MCF 10A (cell line): ENCODE results near the gene MPRIP. TPM values are rescaled to one million over a fixed set of nuclear protein-coding genes. Genes with fewer than 3 reads are reported as not detected.
A peak's percentile ranks its signal among the peaks of the same experiment; 100 is the strongest.

Experiments used
- BruUV-seq: library from RNA; stranded (reverse); fragments of 400-500 nt; replicated peaks from 2 replicates; lab custom pipeline; 2021; lab: Mats Ljungman, UMichigan
- CTCF ChIA-PET: fragments of 300-600 bp; sonication (Branson Sonifier 250); formaldehyde crosslinking; extraction: SDS; loops from one replicate; lab custom pipeline; 2021; ENCODE audit warnings: antibody characterized with exemption, inconsistent platforms; lab: Yijun Ruan, JAX
- POLR2A ChIA-PET: fragments of 300-600, 350-650 bp; sonication (Branson Sonifier 250); formaldehyde crosslinking; extraction: SDS; loops from one replicate; lab custom pipeline; 2020; ENCODE audit warnings: antibody characterized with exemption, inconsistent platforms; lab: Yijun Ruan, JAX
- DNase-seq: peaks from one replicate; pipeline ENCODE4 v3.0.0-alpha.2; 2018; ENCODE audit not compliant: unreplicated experiment
- H3K27ac Mint-ChIP-seq: one replicate; pipeline ENCODE4 v1.8.0; 2022; ENCODE audit warnings: mild to moderate bottlenecking, low read depth, mixed read lengths; ENCODE audit not compliant: unreplicated experiment
- H3K27me3 Mint-ChIP-seq: one replicate; pipeline ENCODE4 v1.8.0; 2022; ENCODE audit warnings: mixed read lengths; ENCODE audit not compliant: insufficient read depth, unreplicated experiment
- H3K36me3 Mint-ChIP-seq: one replicate; pipeline ENCODE4 v1.8.0; 2022; ENCODE audit warnings: mild to moderate bottlenecking, moderate library complexity, mixed read lengths; ENCODE audit not compliant: insufficient read depth, unreplicated experiment
- H3K4me1 Mint-ChIP-seq: one replicate; pipeline ENCODE4 v1.8.0; 2022; ENCODE audit warnings: mixed read lengths; ENCODE audit not compliant: insufficient read depth, unreplicated experiment
- H3K4me3 Mint-ChIP-seq: one replicate; pipeline ENCODE4 v1.8.0; 2022; ENCODE audit warnings: mild to moderate bottlenecking, moderate library complexity, mixed read lengths; ENCODE audit not compliant: unreplicated experiment
- H3K9me3 Mint-ChIP-seq: one replicate; pipeline ENCODE4 v1.8.0; 2022; ENCODE audit warnings: mixed read lengths; ENCODE audit not compliant: unreplicated experiment
- CTCF ChIP-seq: fragments of 200-600 bp; IDR thresholded peaks from one replicate; pipeline ENCODE4 v1.8.0; 2022; ENCODE audit warnings: antibody characterized with exemption, mild to moderate bottlenecking; ENCODE audit not compliant: unreplicated experiment
- intact Hi-C: fragments of 100-400 bp; cut with micrococcal nuclease; formaldehyde crosslinking; loops from 2 replicates; pipeline ENCODE4 v1.14.1; 2022
- total RNA-seq: library from RNA; stranded (reverse); gene quantifications from 2 replicates; pipeline ENCODE4 v1.2.3, GENCODE V29; 2022

MPRIP gene
- total RNA-seq, 1 experiment from 2014 or later: 230 TPM

- no peak for TF ChIP-seq CTCF
- no peak for DNase-seq
- Mint-ChIP-seq H3K4me3 (no peak overlapping the region), H3K4me1 (peaks cover 49% of the 10 kb centered on the region), H3K27ac (peak overlapping the region; percentile 34), H3K36me3 (peaks cover 24% of the 10 kb centered on the region), H3K27me3 (no peaks in the 10 kb centered on the region), H3K9me3 (no peaks in the 10 kb centered on the region)
- CTCF ChIA-PET: interaction anchor here (0.6 kb wide), 1 partner anchor 107 kb away, joined by 3 read pairs; no protein-coding TSS in a partner anchor
- intact Hi-C loops: no loop called here
- no TSS peak for BruUV-seq
- POLR2A ChIA-PET: interaction anchor here (1.6 kb wide), 1 partner anchor 14 kb away, joined by 4 read pairs; no protein-coding TSS in a partner anchor
These were observed 51.5 kb downstream of the MPRIP start for GRCh38 chr17:17093764-17094163.

DNA sequence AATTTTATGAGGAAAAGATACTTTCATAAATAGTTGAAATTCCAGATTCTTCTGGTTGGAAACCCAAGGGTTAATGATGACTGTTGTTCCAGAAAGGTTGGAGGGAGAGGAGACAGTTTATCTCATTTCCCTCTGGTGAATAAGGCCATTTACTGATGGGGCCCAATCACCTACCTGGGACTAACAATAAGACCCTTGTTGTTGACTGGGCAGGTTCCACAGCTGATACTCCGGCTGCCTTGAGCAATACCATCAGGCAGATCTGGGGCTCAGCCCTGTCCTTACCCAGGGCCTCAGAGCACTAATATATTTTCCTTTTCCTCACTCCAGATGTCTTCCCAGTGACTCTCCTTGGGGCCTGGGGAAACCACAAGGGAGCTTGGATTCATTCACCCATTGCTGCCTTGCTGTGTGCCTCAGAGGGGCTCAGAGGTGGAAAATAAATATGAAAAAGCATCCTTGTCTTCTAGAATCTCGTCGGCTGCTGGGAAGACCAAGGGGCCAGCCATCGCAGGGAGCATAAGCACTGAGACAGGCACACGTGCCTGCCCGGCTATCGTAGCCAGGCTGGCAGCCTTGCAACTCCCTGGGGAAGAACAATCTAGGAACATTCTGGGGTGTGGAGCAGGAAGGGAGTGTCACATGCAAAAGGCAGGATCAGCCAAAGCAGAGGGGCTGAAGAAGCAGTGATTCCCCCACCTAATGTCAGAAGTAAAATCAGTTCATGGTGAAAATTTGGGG is 54.4 kb downstream of the MPRIP start:
- no peaks in the 10 kb centered on the region for H3K27me3 Mint-ChIP-seq
- no peaks in the 10 kb centered on the region for H3K9me3 Mint-ChIP-seq
- peak; percentile 11 for DNase-seq
- intact Hi-C loops: no loop called here
- ChIA-PET CTCF (interaction anchor here (1.3 kb wide), 1 partner anchor 97 kb away, joined by 5 read pairs; no protein-coding TSS in a partner anchor), POLR2A (interaction anchor here (0.9 kb wide), 1 partner anchor 53 kb away, joined by 3 read pairs; no protein-coding TSS in a partner anchor)
- H3K36me3 Mint-ChIP-seq: peaks cover 7% of the 10 kb centered on the region
- BruUV-seq: no TSS peak
- H3K4me1 Mint-ChIP-seq: peaks cover 28% of the 10 kb centered on the region
- TF ChIP-seq CTCF: no peak
- peak overlapping the region; percentile 51 for H3K4me3 Mint-ChIP-seq
- H3K27ac Mint-ChIP-seq: peak overlapping the region; percentile 93

GRCh38 chr17:17097763-17098345 is 55.6 kb downstream of the MPRIP start:
- Mint-ChIP-seq H3K9me3 (no peaks in the 10 kb centered on the region), H3K4me1 (peaks cover 28% of the 10 kb centered on the region), H3K27me3 (no peaks in the 10 kb centered on the region), H3K4me3 (no peak overlapping the region), H3K27ac (peak overlapping the region; percentile 59), H3K36me3 (peaks cover 16% of the 10 kb centered on the region)
- CTCF ChIA-PET: interaction anchor here (0.6 to 1.0 kb wide), 2 partner anchors 11 to 493 kb away, joined by 3 read pairs; no protein-coding TSS in a partner anchor
- BruUV-seq: no TSS peak
- intact Hi-C loops: no loop called here
- POLR2A ChIA-PET: interaction anchor here (0.9 kb wide), 1 partner anchor 42 kb away, joined by 4 read pairs; no protein-coding TSS in a partner anchor
- no peak for DNase-seq
- no peak for TF ChIP-seq CTCF
